Measurements from ENCODE around the gene CADM2.

- TF ChIP-seq CTCF (IDR thresholded peaks at IDR 0.05) (no peak), POLR2A (IDR thresholded peaks at IDR 0.05) (no peak)
Observed at GRCh38 chr3:85120879-85121278, 162.1 kb downstream of the CADM2 start.

All from adrenal gland (tissue), 5 donors.